T1000 (cell line): ENCODE results near the gene FBXO8.
A peak's percentile ranks its signal among the peaks of the same experiment; 100 is the strongest.
"Not testable (repeated sequence)": the region's sequence is repeated elsewhere in the genome, so short reads cannot be mapped to it uniquely, and the experiment has no call there.

ENCODE experiments used
- DNase-seq: peaks from one replicate; lab custom pipeline; 2025; ENCODE audit warnings: mixed read lengths; lab: John Stamatoyannopoulos, UW

FBXO8 gene

GRCh38 chr4:174282836-174283506 lies 496 bp downstream of the FBXO8 start:
- DNase-seq: peak; percentile 55

GRCh38 chr4:174281901-174282300 lies 1.6 kb downstream of the FBXO8 start:
- DNase-seq: no peak

- DNase-seq: no peak
These were observed 2.2 kb downstream of the FBXO8 start for GRCh38 chr4:174281182-174281737.

- no peak for DNase-seq
These were observed 3.9 kb downstream of the FBXO8 start for GRCh38 chr4:174279433-174280155.

- DNase-seq: no peak
These were observed 5.0 kb downstream of the FBXO8 start for GRCh38 chr4:174278467-174278866.

GRCh38 chr4:174277433-174277832 lies 6.0 kb downstream of the FBXO8 start:
- no peak for DNase-seq

DNA sequence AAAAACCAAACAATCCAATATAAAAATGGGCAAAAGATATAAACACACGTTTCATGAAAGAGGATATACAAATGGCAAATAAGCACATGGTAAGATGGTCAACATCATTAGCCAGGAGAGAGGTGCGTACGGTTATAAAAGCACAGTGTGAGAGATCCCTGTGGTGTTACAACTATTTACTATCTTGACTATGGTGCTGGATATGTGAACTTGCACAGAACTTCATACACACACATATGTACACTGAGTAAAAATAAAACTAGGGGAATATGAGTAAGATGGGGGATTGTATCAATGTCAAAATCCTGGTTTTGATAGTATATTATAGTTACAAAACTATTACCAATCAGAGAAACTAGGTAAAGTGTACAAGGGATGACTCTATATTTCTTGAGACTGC lies 8.4 kb downstream of the FBXO8 start:
- DNase-seq: no peak

- no peak for DNase-seq
These were observed 9.0 kb downstream of the FBXO8 start for GRCh38 chr4:174274436-174274835.

- DNase-seq: no peak
These were observed 9.5 kb downstream of the FBXO8 start for GRCh38 chr4:174273930-174274329.

GRCh38 chr4:174266416-174266815 lies 17.1 kb downstream of the FBXO8 start:
- DNase-seq: no peak

- DNase-seq: no peak
These were observed 17.6 kb downstream of the FBXO8 start for GRCh38 chr4:174265916-174266315.

DNA sequence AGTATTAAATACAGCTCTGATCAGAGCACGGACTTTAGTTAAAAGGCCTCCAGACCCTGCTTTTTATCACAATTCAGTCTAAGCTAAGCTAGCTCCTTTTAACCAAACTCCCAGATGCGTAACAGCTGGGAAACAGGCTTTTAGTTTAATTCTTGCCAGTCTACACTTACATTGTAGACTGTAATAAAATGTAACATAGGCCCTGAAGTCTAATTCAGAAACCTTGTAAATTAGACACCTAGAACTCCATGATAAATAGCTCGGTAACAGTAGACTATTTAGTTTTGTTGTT lies 20.1 kb downstream of the FBXO8 start:
- no peak for DNase-seq

- DNase-seq: no peak
These were observed 20.6 kb downstream of the FBXO8 start for GRCh38 chr4:174262624-174263444.

DNA sequence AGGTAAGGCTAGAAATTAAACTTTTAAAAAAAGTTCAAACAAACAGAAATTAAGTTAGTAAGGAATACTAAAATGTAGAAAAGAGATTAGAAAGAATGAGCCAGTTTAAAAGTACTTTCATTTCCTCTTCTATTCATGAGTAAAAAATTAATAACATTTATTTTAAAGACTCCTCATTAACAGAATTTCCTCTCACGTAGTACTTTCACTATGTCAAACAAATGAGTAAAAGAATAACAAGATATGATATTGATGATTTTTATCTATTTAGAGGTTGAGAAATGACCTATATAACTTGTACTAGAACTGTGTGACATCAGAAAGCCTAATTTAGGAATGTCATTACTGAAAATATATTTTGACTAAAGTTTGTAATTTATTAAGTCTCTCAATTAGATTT lies 22.0 kb downstream of the FBXO8 start:
- DNase-seq: not testable (repeated sequence)

DNA sequence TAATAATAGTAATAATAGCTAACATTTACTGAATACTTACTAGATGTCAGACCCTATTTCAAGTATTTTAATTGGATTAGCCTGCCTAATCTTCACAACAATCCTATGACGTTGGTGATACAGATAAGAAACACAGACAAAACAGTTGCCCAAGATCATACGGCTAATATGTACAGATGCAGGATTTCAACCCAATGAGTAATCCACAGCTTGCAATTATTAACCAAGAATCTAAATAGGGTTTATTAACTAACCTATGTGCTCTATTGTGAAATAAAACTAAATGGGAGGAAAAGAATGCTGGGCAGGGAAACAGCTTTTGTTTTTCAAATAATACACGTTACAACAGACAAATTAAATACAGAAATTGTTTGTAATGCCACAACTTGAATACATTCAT lies 23.4 kb downstream of the FBXO8 start:
- no peak for DNase-seq

DNA sequence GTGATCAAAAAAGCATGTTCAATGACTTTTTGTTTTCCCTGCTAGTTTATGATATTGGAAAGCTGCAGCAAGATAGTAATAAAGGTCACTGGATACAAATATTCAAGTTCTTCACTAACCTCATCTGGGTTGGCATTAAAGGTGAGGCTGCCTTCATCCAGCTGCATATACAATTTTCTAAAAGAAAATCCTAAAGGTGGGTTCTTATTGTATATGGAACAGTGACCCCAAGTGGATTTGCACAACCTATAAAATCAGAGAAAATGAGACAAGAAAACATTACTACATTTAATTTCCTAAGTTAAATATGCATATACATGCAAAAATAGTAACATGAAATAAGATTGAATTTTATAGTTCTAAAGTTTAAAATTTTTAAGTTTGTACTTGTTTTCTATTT lies 23.9 kb downstream of the FBXO8 start:
- DNase-seq: no peak

GRCh38 chr4:174256277-174256713 lies 27.2 kb downstream of the FBXO8 start:
- no peak for DNase-seq

- DNase-seq: no peak
These were observed 27.7 kb downstream of the FBXO8 start for GRCh38 chr4:174255786-174256185.

- DNase-seq: no peak
These were observed 28.1 kb downstream of the FBXO8 start for GRCh38 chr4:174255374-174255773.

DNA sequence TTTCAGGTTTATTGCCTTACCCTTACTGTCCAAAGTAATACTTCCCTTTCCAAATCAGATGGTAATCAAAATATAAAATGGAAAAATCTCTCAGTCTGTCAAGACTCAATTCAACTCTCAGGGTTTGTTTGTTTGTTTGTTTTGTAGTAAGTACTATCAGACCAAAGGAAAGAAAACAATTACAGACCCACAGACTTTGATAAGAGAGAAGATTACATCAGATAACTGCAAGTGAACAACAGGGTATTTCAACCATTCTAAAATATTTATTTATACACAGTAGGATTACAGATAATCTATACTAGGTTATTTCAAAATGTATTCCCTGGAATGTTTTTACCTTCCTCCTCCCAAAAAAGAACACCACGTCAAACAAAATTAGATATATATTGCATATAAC lies 28.9 kb downstream of the FBXO8 start:
- DNase-seq: no peak

- DNase-seq: no peak
These were observed 31.1 kb downstream of the FBXO8 start for GRCh38 chr4:174252412-174252811.

DNA sequence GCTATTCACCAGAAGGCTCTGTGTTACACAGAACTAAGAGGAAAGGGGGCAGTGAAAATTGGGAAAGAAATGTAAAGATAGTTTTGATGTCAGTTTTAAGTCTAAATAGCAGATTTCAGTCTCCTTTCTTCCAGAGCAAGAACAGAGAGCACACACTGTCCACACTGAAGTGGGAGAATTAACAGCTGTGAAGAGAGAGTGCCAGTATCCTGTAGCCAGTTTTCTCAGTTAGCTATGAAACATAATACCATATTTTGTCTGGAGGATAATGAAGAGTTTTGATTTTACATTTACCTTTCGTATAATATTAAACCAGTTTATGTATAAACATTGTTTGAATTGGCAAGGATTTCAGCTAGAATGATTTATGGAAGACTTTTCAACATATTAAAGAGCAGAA lies 35.1 kb downstream of the FBXO8 start:
- DNase-seq: no peak

DNA sequence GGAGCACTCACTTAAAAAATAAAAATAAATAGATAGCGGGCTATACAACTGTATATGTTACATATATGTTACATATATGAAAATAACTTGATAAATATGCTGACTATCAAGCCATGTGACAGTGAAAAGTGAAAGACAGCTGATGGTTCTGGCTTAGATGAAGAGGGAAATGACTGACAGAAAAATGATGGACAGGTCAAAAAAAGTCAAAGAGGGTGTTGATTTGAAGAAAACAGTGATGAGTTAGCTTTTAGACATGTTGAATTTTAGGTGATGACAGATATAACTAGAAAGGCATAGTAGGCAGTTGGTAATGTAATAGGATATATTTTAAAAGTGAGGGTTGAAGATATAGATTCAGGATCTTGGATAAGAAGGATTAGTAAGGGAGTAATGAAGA lies 37.8 kb downstream of the FBXO8 start:
- DNase-seq: no peak
